Endothelial cell of umbilical vein (primary cell): ENCODE results near the gene LRRC3C. TPM values are rescaled to one million over a fixed set of nuclear protein-coding genes. Genes with fewer than 3 reads are reported as not detected.

ENCODE experiments used
- BruUV-seq: library from RNA; stranded (reverse); fragments of 400-500 nt; replicated peaks from 2 replicates; lab custom pipeline; 2021; lab: Mats Ljungman, UMichigan
- CTCF ChIA-PET: fragments of 300-600, 350-600 bp; sonication (Branson Sonifier 250); formaldehyde crosslinking; loops from one replicate; lab custom pipeline; 2021; ENCODE audit warnings: antibody characterized with exemption, inconsistent platforms; lab: Charles Lee
- POLR2A ChIA-PET: fragments of 300-600, 350-600 bp; sonication (Branson Sonifier 250); formaldehyde crosslinking; loops from one replicate; lab custom pipeline; 2021; ENCODE audit warnings: antibody characterized with exemption, inconsistent platforms; lab: Charles Lee
- DNase-seq: peaks from one replicate; pipeline ENCODE4 v3.0.0-alpha.2; 2011; ENCODE audit warnings: low read depth, low spot score
- FAIRE-seq: peaks from 2 replicates; lab custom pipeline; 2011; peaks lifted over from hg19 to GRCh38; lab: Jason Lieb, UNC
- H2AFZ ChIP-seq: 2 replicates; pipeline ENCODE4 v1.6.0; 2012; ENCODE audit warnings: low read depth, low read length, control low read depth, inconsistent platforms
- H3K27ac ChIP-seq: 2 replicates; pipeline ENCODE4 v1.5.1; 2011; ENCODE audit warnings: low read depth, mild to moderate bottlenecking, control low read depth, low read length, moderate library complexity; ENCODE audit not compliant: insufficient read depth
- H3K27me3 ChIP-seq, 2 experiments: 2 replicates each; pipeline versions ENCODE4 v1.6.0 to v1.6.1; 2011; ENCODE audit warnings: low read length in 2 of 2, mixed read lengths in 1 of 2; ENCODE audit not compliant: control insufficient read depth in 2 of 2, insufficient read depth in 2 of 2
- H3K36me3 ChIP-seq, 2 experiments: 2 replicates in 1 of 2; 3 replicates in 1 of 2; pipeline ENCODE4 v1.5.1; 2011; ENCODE audit warnings: low read length in 2 of 2, mild to moderate bottlenecking in 1 of 2, moderate library complexity in 1 of 2; ENCODE audit not compliant: control insufficient read depth in 2 of 2, insufficient read depth in 2 of 2; ENCODE audit errors: extremely low read depth in 1 of 2
- H3K4me1 ChIP-seq: 3 replicates; pipeline ENCODE4 v1.5.1; 2011; ENCODE audit warnings: mild to moderate bottlenecking, low read length; ENCODE audit not compliant: control insufficient read depth, insufficient read depth; ENCODE audit errors: extremely low read depth
- H3K4me2 ChIP-seq: 2 replicates; pipeline ENCODE4 v1.6.1; 2011; ENCODE audit warnings: low read length, control low read depth, mixed read lengths; ENCODE audit not compliant: insufficient read depth
- H3K4me3 ChIP-seq, 3 experiments: fragments of 200-600 bp in 1 of 3; sonication (generic), shearing (Covaris generic) in 1 of 3; replicated peaks in 1 of 3; 2 replicates each; pipeline ENCODE4 v1.5.1; 2011 to 2016; ENCODE audit warnings: control low read depth in 3 of 3, low read length in 3 of 3, mild to moderate bottlenecking in 2 of 3, inconsistent platforms in 1 of 3, low read depth in 1 of 3, moderate library complexity in 1 of 3; ENCODE audit not compliant: insufficient read depth in 1 of 3
- H3K79me2 ChIP-seq: 2 replicates; pipeline ENCODE4 v1.6.0; 2012; ENCODE audit warnings: low read length, inconsistent platforms; ENCODE audit not compliant: control insufficient read depth, insufficient read depth
- H3K9ac ChIP-seq: replicated peaks from 2 replicates; pipeline ENCODE3; 2011; ENCODE audit warnings: low read length, control low read depth; ENCODE audit not compliant: insufficient read depth; ENCODE audit errors: extremely low read depth
- H3K9me1 ChIP-seq: replicated peaks from 3 replicates; pipeline ENCODE4 v1.6.0; 2011; ENCODE audit warnings: mild to moderate bottlenecking, low read length; ENCODE audit not compliant: control insufficient read depth, insufficient read depth; ENCODE audit errors: extremely low read depth
- H3K9me3 ChIP-seq: replicated peaks from 2 replicates; pipeline ENCODE4 v1.5.1; 2012; ENCODE audit warnings: low read length, inconsistent platforms; ENCODE audit not compliant: control insufficient read depth, insufficient read depth
- H4K20me1 ChIP-seq: replicated peaks from 2 replicates; pipeline ENCODE3; 2011; ENCODE audit warnings: mild to moderate bottlenecking, low read length; ENCODE audit not compliant: control insufficient read depth, insufficient read depth; ENCODE audit errors: extremely low read depth
- EZH2 ChIP-seq: IDR thresholded peaks from 2 replicates; pipeline ENCODE4 v1.6.1; 2012; ENCODE audit warnings: borderline replicate concordance, low read depth, mild to moderate bottlenecking, moderate library complexity, low read length, inconsistent platforms; ENCODE audit not compliant: severe bottlenecking
- FOS ChIP-seq: IDR thresholded peaks from 2 replicates; pipeline ENCODE4 v1.6.1; 2011; ENCODE audit warnings: mild to moderate bottlenecking, low read length, moderate library complexity, borderline replicate concordance; ENCODE audit not compliant: insufficient read depth
- GATA2 ChIP-seq: IDR thresholded peaks from 2 replicates; pipeline ENCODE4 v1.7.0; 2011; ENCODE audit warnings: low read depth, mild to moderate bottlenecking, moderate library complexity, mixed read lengths, low read length; ENCODE audit not compliant: insufficient read length, insufficient read depth
- JUN ChIP-seq: IDR thresholded peaks from 2 replicates; pipeline ENCODE4 v1.6.1; 2011; ENCODE audit warnings: borderline replicate concordance, low read depth; ENCODE audit not compliant: insufficient read length, insufficient read depth
- MYC ChIP-seq: IDR thresholded peaks from one replicate; pipeline ENCODE4 v1.6.1; 2011; ENCODE audit warnings: mild to moderate bottlenecking, low read depth, low read length
- POLR2A ChIP-seq: IDR thresholded peaks from 2 replicates; pipeline ENCODE4 v1.6.1; 2012; ENCODE audit warnings: low read depth, mild to moderate bottlenecking, control low read depth, low read length
- POLR2AphosphoS5 ChIP-seq: IDR thresholded peaks from 2 replicates; pipeline ENCODE4 v1.6.1; 2012; ENCODE audit warnings: low read depth, mild to moderate bottlenecking, control low read depth, low read length, moderate library complexity; ENCODE audit not compliant: insufficient read depth
- dilution Hi-C: fragments of 300-500 bp; cut with MboI; formaldehyde crosslinking; loops from one replicate; pipeline ENCODE4 v1.15.0; 2019; ENCODE audit warnings: low sequenced_read_pairs; ENCODE audit not compliant: extremely low pct_ligation_motif_present
- intact Hi-C: fragments of 100-400 bp; cut with micrococcal nuclease; formaldehyde crosslinking; loops from one replicate; pipeline ENCODE4 v1.10.0; 2022
- polyA plus RNA-seq, 4 experiments: library from polyadenylated mRNA; depleted of rRNA in 3 of 4; stranded (reverse) in 3 of 4; unstranded in 1 of 4; fragments of >200 nt; gene quantifications; 2 replicates each; pipeline versions ENCODE4 v1.2.1 to v1.2.3, GENCODE V29; 2011 to 2012; ENCODE audit warnings: missing spikeins in 1 of 4
- total RNA-seq: library from RNA; stranded (reverse); gene quantifications from 2 replicates; pipeline ENCODE4 v1.2.3, GENCODE V29; 2021
- TF ChIP-seq, protein P1 (sequence below), 2 donors: IDR thresholded peaks; 1 replicate in 1 of 2; 2 replicates in 1 of 2; pipeline ENCODE4 v1.5.1; 2011; ENCODE audit warnings: low read length in 2 of 2, mild to moderate bottlenecking in 2 of 2, moderate library complexity in 2 of 2, control low read depth in 1 of 2, inconsistent platforms in 1 of 2, low read depth in 1 of 2; ENCODE audit not compliant: insufficient read depth in 1 of 2; ENCODE audit errors: extremely low read depth in 1 of 2
- TF ChIP-seq, protein P2 (sequence below): IDR thresholded peaks from 2 replicates; pipeline ENCODE4 v1.6.1; 2011; ENCODE audit not compliant: insufficient read depth, insufficient read length

The LRRC3C gene
- total and polyA plus RNA-seq, 2 donors (not counting 3 experiments of a cell fraction or from before 2014, with no cell fraction given): not detected

DNA sequence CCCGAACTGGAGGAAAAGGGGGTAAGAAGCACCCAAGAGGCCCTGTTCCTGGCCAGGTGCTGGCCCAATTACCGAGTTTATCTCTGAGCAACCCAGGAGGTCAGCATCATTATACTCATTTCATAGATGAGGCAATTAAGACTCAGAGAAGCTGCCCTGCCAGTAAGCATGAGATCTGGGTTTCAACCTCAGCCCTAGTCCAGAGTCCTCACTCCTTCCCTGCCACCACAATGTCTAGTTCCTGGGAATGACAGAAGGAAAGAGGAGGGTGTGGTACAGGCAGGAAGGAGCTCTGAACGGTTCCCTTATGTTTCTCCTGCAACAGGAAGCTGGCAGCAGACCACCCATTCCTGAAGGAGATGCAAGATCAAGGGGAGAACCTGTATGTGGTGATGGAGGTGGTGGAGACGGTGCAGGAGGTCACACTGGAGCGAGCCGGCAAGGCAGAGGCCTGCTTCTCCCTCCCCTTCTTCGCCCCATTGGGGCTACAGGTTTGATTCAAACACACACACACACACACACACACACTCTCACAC, 42.7 kb downstream of the LRRC3C start:
- H3K4me3 ChIP-seq: no peak overlapping the region
- CTCF ChIA-PET: interaction anchor here (6.5 kb wide), 1 partner anchor 12 kb away, joined by 35 read pairs; no protein-coding TSS in a partner anchor
- no peak for DNase-seq
- no peaks in the 10 kb centered on the region for H3K36me3 ChIP-seq
- no peak overlapping the region for H3K4me2 ChIP-seq
- no peaks in the 10 kb centered on the region for H4K20me1 ChIP-seq
- TF ChIP-seq, protein P1, sequence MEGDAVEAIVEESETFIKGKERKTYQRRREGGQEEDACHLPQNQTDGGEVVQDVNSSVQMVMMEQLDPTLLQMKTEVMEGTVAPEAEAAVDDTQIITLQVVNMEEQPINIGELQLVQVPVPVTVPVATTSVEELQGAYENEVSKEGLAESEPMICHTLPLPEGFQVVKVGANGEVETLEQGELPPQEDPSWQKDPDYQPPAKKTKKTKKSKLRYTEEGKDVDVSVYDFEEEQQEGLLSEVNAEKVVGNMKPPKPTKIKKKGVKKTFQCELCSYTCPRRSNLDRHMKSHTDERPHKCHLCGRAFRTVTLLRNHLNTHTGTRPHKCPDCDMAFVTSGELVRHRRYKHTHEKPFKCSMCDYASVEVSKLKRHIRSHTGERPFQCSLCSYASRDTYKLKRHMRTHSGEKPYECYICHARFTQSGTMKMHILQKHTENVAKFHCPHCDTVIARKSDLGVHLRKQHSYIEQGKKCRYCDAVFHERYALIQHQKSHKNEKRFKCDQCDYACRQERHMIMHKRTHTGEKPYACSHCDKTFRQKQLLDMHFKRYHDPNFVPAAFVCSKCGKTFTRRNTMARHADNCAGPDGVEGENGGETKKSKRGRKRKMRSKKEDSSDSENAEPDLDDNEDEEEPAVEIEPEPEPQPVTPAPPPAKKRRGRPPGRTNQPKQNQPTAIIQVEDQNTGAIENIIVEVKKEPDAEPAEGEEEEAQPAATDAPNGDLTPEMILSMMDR (IDR thresholded peaks at IDR 0.05; ENCODE audit: extremely low read depth in 1 of 2, insufficient read depth in 1 of 2, low read depth in 1 of 2, low read length in 2 of 2): no peak
- TF ChIP-seq EZH2 (no peak), POLR2AphosphoS5 (no peak), JUN (no peak), GATA2 (no peak), MYC (no peak), POLR2A (no peak), FOS (no peak)
- TF ChIP-seq, protein P2, sequence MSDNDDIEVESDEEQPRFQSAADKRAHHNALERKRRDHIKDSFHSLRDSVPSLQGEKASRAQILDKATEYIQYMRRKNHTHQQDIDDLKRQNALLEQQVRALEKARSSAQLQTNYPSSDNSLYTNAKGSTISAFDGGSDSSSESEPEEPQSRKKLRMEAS: no peak
- no peaks in the 10 kb centered on the region for H3K79me2 ChIP-seq
- no peaks in the 10 kb centered on the region for H3K9me3 ChIP-seq
- no peak overlapping the region for H3K9ac ChIP-seq
- H2AFZ ChIP-seq: no peak overlapping the region
- no peak overlapping the region for H3K27ac ChIP-seq
- FAIRE-seq: no peak
- peaks cover 13 to 27% of the 10 kb centered on the region in 2 experiments for H3K27me3 ChIP-seq
- no TSS peak for BruUV-seq
- POLR2A ChIA-PET: no interaction called here
- dilution Hi-C loops (no loop called here), intact Hi-C loops (no loop called here)
- H3K9me1 ChIP-seq: no peaks in the 10 kb centered on the region
- no peaks in the 10 kb centered on the region for H3K4me1 ChIP-seq
